Mesenchymal stem cell (in vitro differentiated cells and primary cell): ENCODE measurements around the gene EID3.

Experiments used
- DNase-seq: peaks from one replicate; pipeline ENCODE4 v3.0.0-alpha.2; 2013
- H2AFZ ChIP-seq: one replicate; pipeline ENCODE4 v1.6.1; 2013; ENCODE audit warnings: low read depth, mild to moderate bottlenecking, control low read depth, inconsistent platforms, low read length, moderate library complexity
- H2AK5ac ChIP-seq: 2 replicates; pipeline ENCODE4 v1.6.1; 2013; ENCODE audit warnings: low read length, moderate library complexity, mild to moderate bottlenecking, inconsistent platforms; ENCODE audit not compliant: severe bottlenecking
- H2BK120ac ChIP-seq: one replicate; pipeline ENCODE4 v1.6.1; 2013; ENCODE audit warnings: low read depth, mild to moderate bottlenecking, inconsistent platforms, low read length, moderate library complexity
- H2BK12ac ChIP-seq, 2 experiments: one replicate each; pipeline ENCODE4 v1.6.1; 2013; ENCODE audit warnings: inconsistent platforms in 2 of 2, low read length in 2 of 2, mild to moderate bottlenecking in 2 of 2, moderate library complexity in 2 of 2, control low read depth in 1 of 2
- H2BK15ac ChIP-seq: one replicate; pipeline ENCODE4 v1.6.1; 2013; ENCODE audit warnings: mild to moderate bottlenecking, low read depth, inconsistent platforms; ENCODE audit not compliant: poor library complexity, severe bottlenecking
- H2BK5ac ChIP-seq: 2 replicates; pipeline ENCODE4 v1.6.1; 2013; ENCODE audit warnings: low read depth, mild to moderate bottlenecking, low read length, control low read depth, inconsistent platforms; ENCODE audit not compliant: poor library complexity, severe bottlenecking
- H3K14ac ChIP-seq, 2 experiments: one replicate each; pipeline ENCODE4 v1.6.1; 2013; ENCODE audit warnings: inconsistent platforms in 2 of 2, low read length in 2 of 2, control low read depth in 1 of 2, mild to moderate bottlenecking in 1 of 2, moderate library complexity in 1 of 2
- H3K18ac ChIP-seq, 2 experiments: one replicate each; pipeline ENCODE4 v1.6.1; 2013; ENCODE audit warnings: inconsistent platforms in 2 of 2, low read length in 2 of 2, control low read depth in 1 of 2, low read depth in 1 of 2, mild to moderate bottlenecking in 1 of 2
- H3K23ac ChIP-seq, 2 experiments: one replicate each; pipeline ENCODE4 v1.6.1; 2013; ENCODE audit warnings: inconsistent platforms in 2 of 2, low read length in 2 of 2, mild to moderate bottlenecking in 2 of 2, moderate library complexity in 2 of 2, control low read depth in 1 of 2
- H3K27ac ChIP-seq: 2 replicates; pipeline ENCODE4 v1.5.1; 2013; ENCODE audit warnings: mild to moderate bottlenecking, moderate library complexity, low read length, control low read depth, inconsistent platforms; ENCODE audit not compliant: poor library complexity, severe bottlenecking
- H3K27me3 ChIP-seq, 2 experiments: 2 replicates each; pipeline versions ENCODE4 v1.6.1 to v1.7.0; 2013; ENCODE audit warnings: low read length in 2 of 2, mild to moderate bottlenecking in 2 of 2, moderate library complexity in 2 of 2, control low read depth in 1 of 2, inconsistent platforms in 1 of 2; ENCODE audit not compliant: control insufficient read depth in 1 of 2, insufficient read depth in 1 of 2
- H3K36me3 ChIP-seq, 2 experiments: 2 replicates each; pipeline versions ENCODE4 v1.6.1 to v1.7.0; 2013; ENCODE audit warnings: low read length in 2 of 2, control low read depth in 1 of 2, inconsistent platforms in 1 of 2, low read depth in 1 of 2, mild to moderate bottlenecking in 1 of 2; ENCODE audit not compliant: insufficient read depth in 2 of 2, control insufficient read depth in 1 of 2
- H3K4ac ChIP-seq, 2 experiments: one replicate each; pipeline ENCODE4 v1.6.1; 2013; ENCODE audit warnings: inconsistent platforms in 2 of 2, low read length in 2 of 2, mild to moderate bottlenecking in 2 of 2, moderate library complexity in 2 of 2, control low read depth in 1 of 2, low read depth in 1 of 2
- H3K4me1 ChIP-seq: 2 replicates; pipeline ENCODE4 v1.6.1; 2013; ENCODE audit warnings: low read depth, low read length, control low read depth; ENCODE audit not compliant: control insufficient read depth, insufficient read depth
- H3K4me2 ChIP-seq: 2 replicates; pipeline ENCODE4 v1.6.1; 2013; ENCODE audit warnings: low read length, mild to moderate bottlenecking, inconsistent platforms; ENCODE audit not compliant: poor library complexity, severe bottlenecking
- H3K4me3 ChIP-seq, 2 experiments: 2 replicates each; pipeline versions ENCODE4 v1.5.1 to v1.7.0; 2013; ENCODE audit warnings: low read length in 2 of 2, mild to moderate bottlenecking in 2 of 2, control low read depth in 1 of 2, low read depth in 1 of 2; ENCODE audit not compliant: insufficient read depth in 1 of 2
- H3K79me1 ChIP-seq: replicated peaks from 2 replicates; pipeline ENCODE4 v1.6.1; 2013; ENCODE audit warnings: mild to moderate bottlenecking, control low read depth, low read length, inconsistent platforms; ENCODE audit not compliant: poor library complexity, severe bottlenecking
- H3K9ac ChIP-seq: 2 replicates; pipeline ENCODE4 v1.7.0; 2013; ENCODE audit warnings: mild to moderate bottlenecking, low read length, moderate library complexity
- H3K9me3 ChIP-seq: 2 replicates; pipeline ENCODE4 v1.7.0; 2013; ENCODE audit warnings: mild to moderate bottlenecking, low read length; ENCODE audit not compliant: control insufficient read depth
- H4K8ac ChIP-seq: one replicate; pipeline ENCODE4 v1.6.1; 2013; ENCODE audit warnings: inconsistent platforms, mild to moderate bottlenecking, low read length, moderate library complexity
- H4K91ac ChIP-seq: one replicate; pipeline ENCODE4 v1.6.1; 2013; ENCODE audit warnings: mild to moderate bottlenecking, low read length, inconsistent platforms
- WGBS: methylation state at CpG from one replicate; pipeline ENCODE4 v1.1.7; 2013; ENCODE audit warnings: mixed read lengths; 5-methylcytosine and 5-hydroxymethylcytosine counted together

EID3 gene

DNA sequence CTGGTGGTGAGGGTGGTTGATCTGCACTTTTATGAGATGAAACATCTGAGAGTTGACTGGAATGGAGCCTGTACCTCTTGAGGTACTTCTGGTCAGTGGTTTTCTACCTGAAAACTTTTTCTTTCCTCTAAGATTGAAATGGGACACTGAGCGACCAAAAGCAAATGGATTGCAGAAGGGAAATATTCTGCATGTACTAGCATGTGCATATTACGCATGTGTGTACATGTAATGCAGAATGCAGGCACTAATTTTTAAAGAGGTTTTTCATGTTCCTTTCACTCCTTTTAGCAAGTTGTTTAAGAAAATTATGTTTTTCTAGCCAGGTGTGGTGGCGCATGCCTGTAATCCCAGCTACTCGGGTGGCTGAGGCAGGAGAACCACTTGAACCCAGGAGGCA is 28.7 kb upstream of the EID3 start:
- Histone ChIP-seq H2AK5ac (no peak overlapping the region), H2BK12ac (no peak overlapping the region), H3K27me3 (no peaks in the 10 kb centered on the region), H3K27ac (no peak overlapping the region), H3K14ac (no peak overlapping the region), H2BK5ac (no peak overlapping the region), H3K4ac (no peak overlapping the region), H3K18ac (no peak overlapping the region), H3K36me3 (no peaks in the 10 kb centered on the region), H3K4me2 (no peak overlapping the region), H3K79me1 (no peaks in the 10 kb centered on the region), H2BK15ac (no peak overlapping the region), H3K9me3 (no peaks in the 10 kb centered on the region), H3K4me3 (no peak overlapping the region), H4K8ac (no peak overlapping the region), H3K9ac (no peak overlapping the region), H2BK120ac (no peak overlapping the region), H2AFZ (no peak overlapping the region), H3K4me1 (peaks cover 2% of the 10 kb centered on the region), H4K91ac (no peak overlapping the region), H3K23ac (no peak overlapping the region)
- 94% methylated on average over 4 of the region's 4 CpGs for WGBS
- no peak for DNase-seq

GRCh38 chr12:104275689-104276088 is 27.9 kb upstream of the EID3 start:
- Histone ChIP-seq H3K27me3 (no peaks in the 10 kb centered on the region), H3K14ac (no peak overlapping the region), H2BK120ac (peak overlapping the region; percentile 61), H3K23ac (no peak overlapping the region), H3K27ac (no peak overlapping the region), H2BK5ac (no peak overlapping the region), H3K4me3 (no peak overlapping the region), H2AFZ (no peak overlapping the region), H2BK15ac (no peak overlapping the region), H4K8ac (peak overlapping the region; percentile 60), H3K18ac (no peak overlapping the region), H3K9me3 (no peaks in the 10 kb centered on the region), H3K36me3 (no peaks in the 10 kb centered on the region), H3K4ac (no peak overlapping the region), H3K4me1 (peaks cover 2% of the 10 kb centered on the region), H3K79me1 (no peaks in the 10 kb centered on the region), H2BK12ac (no peak overlapping the region), H3K4me2 (no peak overlapping the region), H2AK5ac (no peak overlapping the region), H4K91ac (no peak overlapping the region), H3K9ac (no peak overlapping the region)
- 83% methylated on average over 4 of the region's 5 CpGs for WGBS
- no peak for DNase-seq

- Histone ChIP-seq H3K18ac (peak overlapping the region; percentile 19 to 21), H3K27me3 (no peaks in the 10 kb centered on the region), H3K9ac (peak overlapping the region; percentile 44), H3K23ac (no peak overlapping the region), H2BK15ac (peak overlapping the region; percentile 48), H2BK120ac (no peak overlapping the region), H3K36me3 (no peaks in the 10 kb centered on the region), H3K14ac (no peak overlapping the region), H3K27ac (no peak overlapping the region), H2AK5ac (no peak overlapping the region), H3K4ac (no peak overlapping the region), H3K4me3 (no peak overlapping the region), H3K79me1 (no peaks in the 10 kb centered on the region), H3K9me3 (no peaks in the 10 kb centered on the region), H2AFZ (no peak overlapping the region), H4K91ac (no peak overlapping the region), H3K4me1 (peaks cover 2% of the 10 kb centered on the region), H3K4me2 (peak overlapping the region; percentile 14), H2BK5ac (no peak overlapping the region), H4K8ac (peak overlapping the region; percentile 60), H2BK12ac (no peak overlapping the region)
- 85% methylated on average over 5 of the region's 8 CpGs for WGBS
- DNase-seq: no peak
Observed at GRCh38 chr12:104276273-104277131, 27.0 kb upstream of the EID3 start.

- no peak overlapping the region for H3K18ac ChIP-seq
- no peak overlapping the region for H2BK12ac ChIP-seq
- no peaks in the 10 kb centered on the region for H3K27me3 ChIP-seq
- H3K9ac ChIP-seq: no peak overlapping the region
- no peak overlapping the region for H3K23ac ChIP-seq
- H3K27ac ChIP-seq: no peak overlapping the region
- no peak overlapping the region for H4K8ac ChIP-seq
- no peak overlapping the region for H2AFZ ChIP-seq
- no peak overlapping the region for H3K4me2 ChIP-seq
- no peak overlapping the region for H3K4ac ChIP-seq
- H3K4me1 ChIP-seq: peaks cover 2% of the 10 kb centered on the region
- no peak for DNase-seq
- H2BK5ac ChIP-seq: no peak overlapping the region
- no peak overlapping the region for H2BK120ac ChIP-seq
- no peaks in the 10 kb centered on the region for H3K36me3 ChIP-seq
- no peak overlapping the region for H4K91ac ChIP-seq
- no peaks in the 10 kb centered on the region for H3K9me3 ChIP-seq
- no peaks in the 10 kb centered on the region for H3K79me1 ChIP-seq
- no peak overlapping the region for H2AK5ac ChIP-seq
- H3K4me3 ChIP-seq: peak overlapping the region in 1 of 2 experiments; percentile 16
- no peak overlapping the region for H3K14ac ChIP-seq
- H2BK15ac ChIP-seq: no peak overlapping the region
Observed at GRCh38 chr12:104279164-104279563, 24.4 kb upstream of the EID3 start.
